OCI-LY1 (cell line): ENCODE measurements around the gene NR2F1-AS1.

Experiments
- CTCF ChIP-seq: fragments of 200-600 bp; sonication (generic), shearing (Covaris generic); IDR thresholded peaks from 2 replicates; pipeline ENCODE4 v1.5.1; 2017; ENCODE audit warnings: mild to moderate bottlenecking, antibody characterized with exemption, low read length, moderate library complexity, mixed read lengths
- EZH2 ChIP-seq: fragments of 200-600 bp; sonication (generic), shearing (Covaris generic); IDR thresholded peaks from 2 replicates; pipeline ENCODE4 v1.8.0; 2017; ENCODE audit warnings: borderline replicate concordance, mixed run types, mild to moderate bottlenecking, antibody characterized with exemption, low read length, moderate library complexity, mixed read lengths

GRCh38 chr5:93406971-93407401 is 174.0 kb downstream of the NR2F1-AS1 start:
- TF ChIP-seq CTCF (no peak), EZH2 (no peak)
